Activated CD8-positive, alpha-beta memory T cell treated with anti-CD3 and anti-CD28 coated beads for 1 hour (primary cell): Measurements from ENCODE around the gene DPYSL5.
"Not testable (repeated sequence)": the region's sequence is repeated elsewhere in the genome, so short reads cannot be mapped to it uniquely, and the experiment has no call there.

Source experiments
- DNase-seq, 2 donors: peaks; one replicate each; pipeline ENCODE4 v3.0.0-alpha.2; 2020; ENCODE audit warnings: low read depth in 1 of 2; ENCODE audit errors: extremely low read depth in 1 of 2

Gene DPYSL5, protein sequence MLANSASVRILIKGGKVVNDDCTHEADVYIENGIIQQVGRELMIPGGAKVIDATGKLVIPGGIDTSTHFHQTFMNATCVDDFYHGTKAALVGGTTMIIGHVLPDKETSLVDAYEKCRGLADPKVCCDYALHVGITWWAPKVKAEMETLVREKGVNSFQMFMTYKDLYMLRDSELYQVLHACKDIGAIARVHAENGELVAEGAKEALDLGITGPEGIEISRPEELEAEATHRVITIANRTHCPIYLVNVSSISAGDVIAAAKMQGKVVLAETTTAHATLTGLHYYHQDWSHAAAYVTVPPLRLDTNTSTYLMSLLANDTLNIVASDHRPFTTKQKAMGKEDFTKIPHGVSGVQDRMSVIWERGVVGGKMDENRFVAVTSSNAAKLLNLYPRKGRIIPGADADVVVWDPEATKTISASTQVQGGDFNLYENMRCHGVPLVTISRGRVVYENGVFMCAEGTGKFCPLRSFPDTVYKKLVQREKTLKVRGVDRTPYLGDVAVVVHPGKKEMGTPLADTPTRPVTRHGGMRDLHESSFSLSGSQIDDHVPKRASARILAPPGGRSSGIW

DNA sequence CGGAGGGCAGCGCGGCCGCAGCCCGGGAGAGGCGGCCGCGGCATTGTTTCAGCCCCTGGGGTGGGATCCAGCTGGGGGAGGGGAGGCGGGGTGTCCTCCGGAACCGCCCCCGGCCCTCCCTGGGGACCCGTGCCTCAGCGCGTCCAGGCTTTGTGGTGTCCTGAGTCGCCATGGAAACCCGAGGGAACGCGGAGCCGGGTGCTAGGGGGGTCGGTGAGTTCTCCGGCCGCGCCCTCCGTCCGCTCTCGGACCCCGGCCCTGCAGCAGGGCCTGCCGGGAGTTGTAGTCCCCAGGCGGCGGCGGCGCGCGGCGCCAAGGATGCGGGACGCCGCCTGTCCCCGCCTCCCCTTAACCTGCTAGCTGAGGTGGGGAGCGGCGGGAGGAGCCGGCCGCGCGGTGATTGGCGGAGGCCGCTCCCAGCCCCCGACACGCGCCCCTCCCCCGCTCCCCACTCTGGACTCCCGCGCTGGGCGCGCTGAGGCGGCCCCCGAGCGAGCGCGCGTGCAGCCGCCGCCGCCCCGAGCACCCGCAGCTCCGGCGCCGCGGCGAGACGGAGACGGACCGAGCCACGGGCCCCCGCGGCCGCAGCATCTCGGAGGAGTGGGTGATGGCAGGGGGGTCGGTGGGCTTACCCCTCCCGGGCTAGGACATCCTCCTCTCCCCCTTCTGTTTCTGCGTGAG lies at the start of gene DPYSL5:
DPYSL5 (plus strand) TSS at position 478 of the 681 bp plus-strand sequence. CDS start 50,368 bp downstream, outside the sequence.
- DNase-seq, result no peak

DNA sequence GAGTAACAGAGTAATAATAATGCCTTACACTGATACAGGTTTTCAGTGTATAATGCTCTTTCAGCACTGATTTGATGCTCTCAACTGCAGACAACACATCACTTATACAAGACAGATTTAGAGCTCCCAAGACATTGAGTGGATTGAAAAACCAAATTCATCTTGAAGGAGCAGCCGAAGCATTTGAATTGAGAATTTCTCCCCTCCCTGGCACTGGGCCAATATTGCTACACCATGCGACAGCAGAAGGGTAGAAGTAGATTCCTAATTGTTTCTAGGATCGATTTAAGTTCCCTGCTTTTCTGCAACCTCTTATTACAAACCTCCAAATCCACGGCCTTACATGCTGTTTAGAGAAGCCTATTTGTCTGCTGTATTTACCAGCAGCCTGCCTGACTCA lies 46.6 kb upstream of the DPYSL5 start:
- no peak for DNase-seq

DNA sequence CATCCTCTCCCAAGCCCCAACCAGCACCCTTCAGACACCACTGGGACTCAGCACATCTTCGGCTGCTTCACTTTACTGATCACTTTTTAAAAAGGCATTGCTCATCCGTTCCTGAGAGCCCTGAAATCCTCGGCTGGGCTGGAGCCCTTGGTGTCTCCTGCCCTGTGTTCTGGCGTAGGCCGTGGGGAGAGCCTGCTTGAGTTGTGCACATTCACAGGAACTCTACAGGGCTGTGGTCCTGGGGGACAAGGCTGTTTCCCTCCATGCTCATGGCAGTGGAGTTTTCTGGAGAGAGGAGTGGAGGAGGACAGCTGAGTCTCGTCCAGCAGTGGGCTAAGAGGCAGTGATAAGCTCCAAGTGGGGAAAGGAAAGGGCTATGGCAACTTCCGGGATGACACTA lies 46.1 kb upstream of the DPYSL5 start:
- no peak for DNase-seq

DNA sequence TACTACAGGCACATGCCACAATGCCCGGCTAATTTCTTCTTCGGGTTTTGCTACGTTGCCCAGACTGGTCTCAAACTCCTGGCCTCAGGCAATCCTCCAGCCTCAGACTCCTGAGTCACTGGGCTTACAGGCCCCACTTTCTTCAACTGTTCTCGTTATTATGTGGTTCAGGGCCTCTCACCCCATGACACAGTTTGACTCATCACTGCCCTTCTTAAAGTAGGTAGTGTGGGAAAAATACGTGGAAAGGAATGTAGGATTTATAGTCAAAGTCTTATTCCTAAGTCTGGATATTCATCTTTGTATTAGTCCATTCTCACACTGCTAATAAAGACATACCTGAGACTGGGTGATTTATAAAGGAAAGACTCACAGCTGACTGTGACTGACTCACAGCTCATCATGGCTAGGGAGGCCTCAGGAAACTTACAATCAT lies 42.7 kb upstream of the DPYSL5 start:
- no peak for DNase-seq

DNA sequence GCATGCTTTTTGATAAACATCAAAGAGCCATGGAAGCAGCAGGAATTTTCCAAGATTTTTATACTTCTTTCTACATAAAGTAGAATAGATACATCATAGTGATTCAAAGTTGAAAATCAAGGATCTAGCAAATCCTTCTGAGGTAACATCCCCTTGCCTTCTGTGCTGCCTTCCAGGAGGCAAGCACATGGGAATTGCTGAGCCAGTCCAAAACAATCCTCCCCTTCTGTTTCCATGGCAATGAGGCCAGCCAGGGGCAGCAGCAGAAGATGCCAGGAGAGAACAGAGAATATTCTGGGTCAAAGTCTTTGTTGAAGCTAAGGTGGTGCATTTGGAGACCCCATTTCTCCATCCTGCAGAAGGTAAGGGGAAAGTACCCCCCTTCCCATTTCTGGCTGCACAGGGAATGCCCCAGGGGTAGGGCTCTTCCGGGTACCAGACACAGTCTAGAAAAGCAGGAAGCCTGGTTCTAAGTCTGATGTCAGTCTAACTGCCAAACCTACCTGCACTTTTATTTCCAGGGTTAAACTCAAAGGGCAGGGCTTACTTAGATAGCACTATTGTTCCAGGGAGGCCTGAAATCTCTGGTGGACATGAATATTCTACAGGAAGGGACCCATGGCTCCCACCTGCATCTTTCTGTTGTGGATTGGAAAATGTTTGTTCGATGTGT lies 40.0 kb upstream of the DPYSL5 start:
- DNase-seq, result no peak

DNA sequence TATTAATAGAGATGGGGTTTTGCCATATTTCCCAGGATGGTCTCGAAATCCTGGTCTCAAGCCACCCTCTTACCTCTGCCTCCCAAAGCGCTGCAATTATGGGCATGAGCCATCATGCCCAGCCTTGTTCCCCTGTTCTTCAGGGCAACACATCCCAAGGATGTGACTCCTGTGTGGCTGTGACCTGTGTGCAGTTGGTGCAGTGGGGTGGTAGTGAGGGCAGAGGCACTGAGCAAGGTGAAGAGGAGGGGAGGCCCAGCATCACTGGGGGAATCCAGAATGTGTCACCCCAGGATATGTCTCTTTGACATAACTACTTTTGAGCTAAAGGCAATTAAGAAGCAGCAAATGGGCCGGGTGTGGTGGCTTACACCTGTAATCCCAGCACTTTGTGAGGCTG lies 38.7 kb upstream of the DPYSL5 start:
- no peak for DNase-seq

DNA sequence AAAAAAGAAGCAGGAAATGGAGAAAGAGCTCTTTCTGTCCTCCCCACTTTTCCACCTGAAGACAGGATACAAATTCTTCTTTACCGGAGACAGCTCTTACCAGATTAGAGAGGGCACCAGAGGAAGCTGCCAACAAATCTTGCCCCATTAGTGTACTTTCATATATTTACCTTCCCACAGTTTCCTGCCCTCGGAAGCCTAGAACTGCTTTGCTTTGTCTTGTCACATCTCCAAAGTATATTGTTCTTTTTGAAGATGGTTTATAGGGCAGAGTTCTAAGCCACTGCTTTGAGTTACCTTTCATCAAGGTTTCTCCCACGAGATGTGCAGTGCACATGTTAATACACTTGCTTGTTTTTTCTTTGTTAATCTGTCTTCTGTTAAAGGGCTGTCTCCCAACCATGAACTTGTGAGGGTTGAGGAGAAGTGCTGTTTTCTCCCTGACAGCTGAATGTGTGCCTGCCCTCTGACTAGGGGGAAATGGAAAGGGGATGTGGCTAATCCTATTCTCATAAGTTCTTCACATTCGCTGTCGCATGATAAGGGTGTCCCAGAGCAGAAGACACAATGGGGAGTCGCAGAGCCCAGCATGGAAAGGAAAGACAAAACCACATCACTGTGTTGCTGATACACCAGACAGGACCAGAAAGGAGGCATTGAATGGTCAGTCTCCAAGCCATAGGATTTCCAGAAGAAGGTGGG lies 37.9 kb upstream of the DPYSL5 start:
- no peak for DNase-seq

DNA sequence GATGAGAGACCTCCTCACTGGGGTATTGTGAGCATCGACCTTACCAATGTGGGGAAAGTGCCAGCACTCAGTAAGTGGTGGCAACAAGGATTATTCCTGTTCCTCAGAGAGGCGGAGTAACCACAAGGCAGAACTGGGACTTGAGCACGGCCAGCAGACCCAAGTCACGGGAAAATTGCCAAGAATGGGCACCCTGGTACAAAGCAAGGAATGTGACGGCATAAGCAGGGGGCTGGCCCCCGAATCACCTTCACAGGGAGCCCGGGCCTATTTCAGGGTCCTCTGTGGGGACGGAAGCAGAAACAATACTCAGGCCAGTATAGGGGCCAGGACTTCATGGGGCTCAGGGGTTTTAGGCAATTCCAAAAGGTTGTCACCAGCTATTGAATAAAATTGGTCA lies 36.7 kb upstream of the DPYSL5 start:
- DNase-seq, result no peak

DNA sequence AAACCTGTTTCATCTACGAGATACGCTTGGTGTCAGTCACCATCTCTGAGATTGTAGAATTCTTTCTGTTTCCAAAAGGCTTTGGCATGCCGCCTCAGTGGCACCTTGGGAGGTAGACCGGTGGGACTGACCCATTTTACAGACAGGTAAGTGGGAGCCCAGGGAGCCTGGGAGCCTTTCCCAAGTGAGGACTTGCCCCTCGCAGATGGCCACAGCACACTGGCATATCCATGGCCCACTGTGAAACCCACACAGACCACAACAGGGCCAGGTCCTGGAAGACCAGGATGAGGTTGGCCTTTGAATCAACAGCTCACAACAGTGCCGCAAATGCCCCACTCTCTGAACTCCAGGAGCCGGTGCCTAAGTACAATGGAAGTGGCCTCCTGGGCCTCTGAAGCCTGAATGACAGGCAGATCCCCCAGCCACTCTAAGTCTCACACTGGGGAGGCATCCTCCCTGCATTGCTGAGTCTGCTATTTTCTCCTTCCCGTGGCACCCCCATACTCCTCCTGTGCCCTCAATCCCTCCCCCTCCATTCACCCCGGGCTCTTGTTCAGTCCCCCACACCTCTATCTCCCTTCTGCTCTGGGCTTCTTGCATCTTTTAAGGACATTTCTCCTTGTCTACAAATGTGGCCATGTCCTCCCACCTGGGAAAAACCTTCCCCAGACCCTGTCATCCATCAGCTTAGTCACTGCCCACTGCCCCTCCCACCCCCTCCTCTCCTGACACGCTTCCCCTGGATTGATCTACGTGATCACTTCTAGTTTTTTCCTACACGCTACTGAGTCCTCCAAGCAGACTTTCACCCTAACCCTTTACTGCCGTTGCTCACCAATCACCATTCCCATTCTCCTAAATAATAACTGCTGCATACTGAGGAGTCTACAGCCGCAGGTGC lies 35.9 kb upstream of the DPYSL5 start:
- no peak for DNase-seq

DNA sequence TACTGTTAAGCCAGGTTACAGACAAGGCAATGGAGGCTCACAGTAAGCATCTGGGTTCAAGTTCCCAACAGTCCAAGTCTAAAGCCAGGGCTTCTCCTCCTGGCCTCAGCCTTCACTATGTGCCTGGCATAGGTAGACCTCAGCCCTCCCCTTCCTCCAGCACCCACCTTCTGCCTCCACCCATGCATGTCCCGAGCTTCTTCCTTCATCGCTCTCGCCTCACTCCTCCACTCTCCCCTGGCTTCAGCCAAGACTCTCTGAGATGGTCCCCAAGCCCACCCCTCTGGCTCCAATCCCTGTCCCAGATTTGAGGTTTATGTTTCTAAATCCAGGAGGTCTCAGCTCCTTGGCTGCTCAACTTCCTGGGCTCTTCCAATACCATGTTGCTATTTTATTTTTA lies 35.2 kb upstream of the DPYSL5 start:
- no peak for DNase-seq

DNA sequence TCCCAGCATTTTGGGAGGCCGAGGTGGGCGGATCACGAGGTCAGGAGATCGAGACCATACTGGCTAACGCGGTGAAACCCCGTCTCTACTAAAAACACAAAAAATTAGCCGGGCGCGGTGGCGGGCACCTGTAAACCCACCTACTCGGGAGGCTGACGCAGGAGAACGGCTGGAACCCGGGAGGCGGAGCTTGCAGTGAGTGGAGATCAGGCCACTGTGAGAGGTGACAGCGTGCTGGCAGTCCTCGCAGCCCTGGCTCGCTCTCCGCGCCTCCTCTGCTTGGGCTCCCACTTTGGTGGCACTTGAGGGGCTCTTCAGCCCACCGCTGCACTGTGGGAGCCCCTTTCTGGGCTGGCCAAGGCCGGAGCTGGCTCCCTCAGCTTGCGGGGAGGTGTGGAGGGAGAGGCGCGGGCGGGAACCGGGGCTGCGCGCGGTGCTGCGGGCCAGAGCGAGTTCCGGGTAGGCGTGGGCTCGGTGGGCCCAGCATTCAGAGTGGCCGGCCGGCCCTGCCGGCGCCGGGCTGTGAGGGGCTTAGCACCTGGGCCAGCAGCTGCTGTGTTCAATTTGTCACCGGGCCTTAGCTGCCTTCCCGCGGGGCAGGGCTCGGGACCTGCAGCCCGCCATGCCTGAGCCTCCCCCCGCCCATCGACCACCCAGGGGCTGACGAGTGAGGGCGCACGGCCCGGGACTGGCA lies 33.7 kb upstream of the DPYSL5 start:
- not testable (repeated sequence) for DNase-seq

DNA sequence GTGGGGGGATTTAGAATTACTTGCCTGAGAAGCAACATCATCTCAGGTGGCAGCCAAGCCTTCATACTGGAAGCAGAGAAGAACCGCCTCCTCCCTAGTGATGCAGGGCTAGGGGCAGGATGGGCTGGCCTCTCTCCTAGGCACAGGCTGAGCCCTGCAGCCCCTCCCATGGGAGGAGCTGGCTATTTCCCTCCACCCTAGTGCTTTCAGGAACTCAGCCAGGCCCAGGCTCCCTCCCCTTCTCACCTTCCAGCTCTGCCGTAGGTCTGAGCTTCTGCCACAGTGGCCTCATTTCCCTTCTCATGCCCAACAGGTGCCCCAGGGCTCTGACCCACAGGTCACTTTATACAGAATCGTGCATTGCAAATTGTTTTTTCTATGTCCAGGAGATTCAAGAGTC lies 31.0 kb upstream of the DPYSL5 start:
- no peak for DNase-seq

DNA sequence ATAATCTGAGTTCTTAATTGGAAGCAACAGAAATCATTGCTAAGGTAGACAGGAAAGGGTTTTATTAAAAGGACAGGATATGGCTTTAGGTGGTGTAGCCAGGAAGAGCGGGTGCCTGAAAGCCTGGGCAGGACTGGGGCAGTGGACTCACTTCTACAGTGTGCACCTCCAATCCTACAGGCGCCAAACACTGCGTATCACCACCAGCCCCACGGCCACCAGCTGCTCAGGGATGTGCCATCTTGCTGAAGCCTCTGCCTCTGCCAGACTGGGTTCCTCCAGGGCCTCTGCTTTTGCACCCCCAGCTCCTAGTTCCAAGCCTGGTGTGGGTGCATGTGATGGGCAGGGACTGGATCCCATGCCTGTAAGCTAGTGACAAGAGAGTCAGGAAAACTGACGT lies 29.7 kb upstream of the DPYSL5 start:
- DNase-seq, result no peak

DNA sequence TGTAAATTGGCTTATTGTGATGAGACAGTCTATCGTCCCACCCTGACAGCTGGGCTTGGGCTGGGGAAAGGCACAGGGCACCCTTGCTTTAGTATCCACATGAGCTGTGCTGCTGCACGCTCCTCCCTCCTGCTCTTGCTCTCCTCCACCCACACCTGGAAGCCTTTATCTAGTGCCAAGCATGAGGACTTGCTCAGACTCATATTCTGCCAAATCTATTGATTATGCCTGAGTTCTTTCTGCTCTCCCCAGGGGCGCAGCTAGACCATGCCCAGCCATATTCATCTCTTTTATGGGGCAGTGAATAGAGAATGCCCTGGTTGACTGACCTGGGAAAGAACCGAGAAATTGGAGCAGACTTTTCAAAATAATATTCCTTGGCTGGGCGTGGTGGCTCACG lies 29.0 kb upstream of the DPYSL5 start:
- DNase-seq, result no peak

DNA sequence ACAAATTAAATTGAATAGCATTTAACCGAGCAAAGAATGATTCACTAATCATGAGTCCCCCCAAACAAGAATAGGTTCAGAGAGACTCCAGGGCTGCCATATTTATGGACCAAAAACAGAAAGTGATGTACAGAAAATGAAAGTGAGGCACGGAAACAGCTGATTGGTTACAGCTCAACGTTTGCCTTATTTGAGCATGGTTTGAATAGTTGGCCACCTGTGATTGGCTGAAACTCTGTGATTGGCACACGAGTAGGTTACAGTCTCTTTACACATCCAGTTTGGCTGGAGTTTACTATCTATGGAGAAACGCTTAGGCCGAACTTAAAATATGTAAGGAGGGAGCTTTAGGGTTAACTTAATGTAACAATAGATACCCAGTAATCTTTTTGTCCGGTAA lies 27.0 kb upstream of the DPYSL5 start:
- no peak for DNase-seq

DNA sequence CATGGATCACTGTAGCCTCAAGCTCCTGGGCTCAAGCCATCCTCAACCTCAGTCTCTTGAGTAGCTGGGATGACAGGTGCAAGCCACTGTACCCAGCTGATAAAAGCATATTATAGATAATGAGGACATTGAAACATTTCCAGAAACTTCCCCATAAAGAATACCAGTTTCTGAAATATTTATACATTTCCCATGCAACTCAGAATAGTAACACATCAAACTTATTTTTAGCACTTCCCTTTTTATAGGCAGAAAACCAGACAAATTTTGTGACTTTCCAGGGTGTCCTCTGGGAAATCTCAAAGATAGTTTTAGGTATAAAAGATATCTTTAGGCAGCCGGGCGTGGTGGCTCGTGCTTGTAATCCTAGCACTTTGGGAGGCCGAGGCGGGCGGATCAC lies 25.1 kb upstream of the DPYSL5 start:
- no peak for DNase-seq

DNA sequence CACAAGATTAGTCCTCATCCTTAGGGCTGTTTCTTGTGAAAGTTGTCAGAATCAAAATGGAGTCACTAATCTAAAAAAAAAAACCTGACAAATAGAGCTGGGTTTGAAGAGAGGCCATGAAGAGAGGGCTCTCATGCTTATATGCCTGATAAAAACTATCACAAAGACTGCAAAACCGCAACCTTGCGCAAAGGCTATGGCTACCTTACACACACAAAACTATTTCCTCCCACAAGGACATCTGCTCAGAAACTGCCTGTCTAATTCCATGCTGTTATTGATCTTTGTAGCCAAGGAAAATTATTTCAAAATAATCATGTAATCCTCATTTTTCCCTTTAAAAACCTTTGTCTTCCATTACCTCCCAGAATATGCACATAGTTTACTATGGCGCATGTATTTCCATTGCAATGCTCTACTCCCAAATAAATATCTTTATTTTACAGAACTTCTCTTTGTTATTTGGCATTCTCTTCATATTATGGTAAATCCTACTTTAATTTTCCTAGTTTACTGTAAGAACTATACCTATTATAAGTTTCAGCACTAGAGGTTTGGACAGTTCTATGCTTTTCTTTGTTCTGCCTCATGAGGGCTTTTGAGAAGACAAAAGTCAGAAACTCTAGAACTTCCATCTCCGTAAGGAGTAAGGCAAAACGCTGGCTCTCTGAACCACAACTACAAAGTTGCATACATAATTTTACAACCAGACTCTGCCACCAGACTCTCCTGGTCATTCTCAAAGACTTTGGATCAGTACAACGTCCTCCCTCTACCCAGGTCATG lies 9.6 kb upstream of the DPYSL5 start:
- DNase-seq, result no peak

DNA sequence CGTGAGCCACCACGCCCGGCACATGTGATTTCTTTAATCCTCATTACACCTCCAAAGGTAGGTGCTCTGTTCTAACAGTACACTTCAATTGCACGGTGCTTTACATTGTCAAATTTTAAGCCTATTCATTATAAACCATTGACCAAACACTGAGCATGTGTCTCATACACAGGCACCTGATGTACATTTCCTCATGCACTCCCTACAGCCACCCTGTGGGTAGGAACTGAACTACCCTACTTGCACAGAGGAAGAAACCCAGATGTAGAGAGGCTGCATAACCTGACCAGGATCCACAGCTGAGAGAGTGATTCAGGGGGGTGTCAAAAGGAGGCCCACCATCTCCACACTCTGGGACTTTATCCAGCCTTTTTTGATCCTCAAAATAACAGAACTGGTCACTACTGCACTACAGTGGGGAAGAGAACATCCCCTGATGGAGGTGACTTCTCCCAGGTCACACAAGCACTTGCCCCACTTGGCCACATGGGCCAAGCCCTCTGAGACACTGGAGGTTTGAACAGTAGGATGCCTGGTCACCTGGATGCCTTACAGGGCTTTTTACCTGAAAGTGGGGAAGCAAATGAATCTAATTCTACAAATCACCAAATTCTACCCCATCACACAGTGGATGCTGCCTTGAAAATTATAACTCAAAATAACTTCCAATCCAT lies 6.9 kb upstream of the DPYSL5 start:
- no peak for DNase-seq
